AG09319 (cell line): Measurements from ENCODE around the gene EIF1AD.

Source experiments
- DNase-seq: peaks from one replicate; pipeline ENCODE4 v3.0.0-alpha.2; 2010; ENCODE audit warnings: low read depth; ENCODE audit errors: extremely low read depth
- TF ChIP-seq, protein P1 (sequence below): IDR thresholded peaks from 2 replicates; pipeline ENCODE4 v1.5.1; 2011; ENCODE audit warnings: low read depth, mild to moderate bottlenecking, inconsistent platforms, low read length, moderate library complexity

The EIF1AD gene

DNA sequence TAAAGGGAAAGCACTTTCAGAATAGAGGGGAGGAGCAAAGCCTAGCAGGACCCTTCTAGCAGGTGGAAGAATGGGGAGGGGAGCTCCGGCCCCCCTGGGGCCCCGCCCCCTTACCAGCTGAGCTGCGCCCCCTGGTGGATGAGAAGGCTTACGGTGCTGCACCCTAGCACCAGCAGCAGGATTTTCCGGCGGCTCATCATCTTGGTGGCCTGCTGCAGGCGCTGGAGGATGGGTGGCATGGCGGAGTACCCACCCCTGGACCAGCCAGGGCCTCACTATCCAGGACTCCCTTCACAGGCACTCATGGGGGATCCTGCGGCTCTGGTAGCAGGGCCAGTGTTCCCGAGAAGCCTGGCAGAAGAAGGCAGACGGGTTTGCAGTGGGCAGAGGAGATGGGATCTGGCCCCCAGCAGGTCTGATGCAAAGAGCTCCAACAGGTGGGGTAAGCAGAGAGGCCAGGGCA is 43.3 kb upstream of the EIF1AD start:
- peak; percentile 43 for DNase-seq
- TF ChIP-seq, protein P1, sequence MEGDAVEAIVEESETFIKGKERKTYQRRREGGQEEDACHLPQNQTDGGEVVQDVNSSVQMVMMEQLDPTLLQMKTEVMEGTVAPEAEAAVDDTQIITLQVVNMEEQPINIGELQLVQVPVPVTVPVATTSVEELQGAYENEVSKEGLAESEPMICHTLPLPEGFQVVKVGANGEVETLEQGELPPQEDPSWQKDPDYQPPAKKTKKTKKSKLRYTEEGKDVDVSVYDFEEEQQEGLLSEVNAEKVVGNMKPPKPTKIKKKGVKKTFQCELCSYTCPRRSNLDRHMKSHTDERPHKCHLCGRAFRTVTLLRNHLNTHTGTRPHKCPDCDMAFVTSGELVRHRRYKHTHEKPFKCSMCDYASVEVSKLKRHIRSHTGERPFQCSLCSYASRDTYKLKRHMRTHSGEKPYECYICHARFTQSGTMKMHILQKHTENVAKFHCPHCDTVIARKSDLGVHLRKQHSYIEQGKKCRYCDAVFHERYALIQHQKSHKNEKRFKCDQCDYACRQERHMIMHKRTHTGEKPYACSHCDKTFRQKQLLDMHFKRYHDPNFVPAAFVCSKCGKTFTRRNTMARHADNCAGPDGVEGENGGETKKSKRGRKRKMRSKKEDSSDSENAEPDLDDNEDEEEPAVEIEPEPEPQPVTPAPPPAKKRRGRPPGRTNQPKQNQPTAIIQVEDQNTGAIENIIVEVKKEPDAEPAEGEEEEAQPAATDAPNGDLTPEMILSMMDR = peak; percentile 95

DNA sequence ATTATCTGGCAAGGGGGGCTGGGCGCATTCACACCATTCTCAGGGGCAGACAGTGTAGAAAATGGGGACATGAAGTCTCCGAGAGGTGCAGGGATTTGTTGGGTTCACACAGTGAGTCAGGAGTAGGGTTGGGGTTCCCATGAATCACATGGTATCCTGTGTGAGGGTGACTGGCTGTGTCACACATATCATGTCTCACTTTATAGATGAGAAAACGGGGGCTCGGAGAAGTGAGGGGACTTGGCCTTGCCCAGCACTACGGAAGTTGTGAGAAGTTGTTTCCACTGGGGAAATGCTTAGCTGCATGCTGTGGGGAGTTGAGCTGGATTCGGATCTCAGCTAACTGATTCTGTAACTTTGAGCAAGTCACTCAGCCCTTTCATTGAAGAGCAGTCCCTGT is 42.8 kb upstream of the EIF1AD start:
- no peak for DNase-seq

DNA sequence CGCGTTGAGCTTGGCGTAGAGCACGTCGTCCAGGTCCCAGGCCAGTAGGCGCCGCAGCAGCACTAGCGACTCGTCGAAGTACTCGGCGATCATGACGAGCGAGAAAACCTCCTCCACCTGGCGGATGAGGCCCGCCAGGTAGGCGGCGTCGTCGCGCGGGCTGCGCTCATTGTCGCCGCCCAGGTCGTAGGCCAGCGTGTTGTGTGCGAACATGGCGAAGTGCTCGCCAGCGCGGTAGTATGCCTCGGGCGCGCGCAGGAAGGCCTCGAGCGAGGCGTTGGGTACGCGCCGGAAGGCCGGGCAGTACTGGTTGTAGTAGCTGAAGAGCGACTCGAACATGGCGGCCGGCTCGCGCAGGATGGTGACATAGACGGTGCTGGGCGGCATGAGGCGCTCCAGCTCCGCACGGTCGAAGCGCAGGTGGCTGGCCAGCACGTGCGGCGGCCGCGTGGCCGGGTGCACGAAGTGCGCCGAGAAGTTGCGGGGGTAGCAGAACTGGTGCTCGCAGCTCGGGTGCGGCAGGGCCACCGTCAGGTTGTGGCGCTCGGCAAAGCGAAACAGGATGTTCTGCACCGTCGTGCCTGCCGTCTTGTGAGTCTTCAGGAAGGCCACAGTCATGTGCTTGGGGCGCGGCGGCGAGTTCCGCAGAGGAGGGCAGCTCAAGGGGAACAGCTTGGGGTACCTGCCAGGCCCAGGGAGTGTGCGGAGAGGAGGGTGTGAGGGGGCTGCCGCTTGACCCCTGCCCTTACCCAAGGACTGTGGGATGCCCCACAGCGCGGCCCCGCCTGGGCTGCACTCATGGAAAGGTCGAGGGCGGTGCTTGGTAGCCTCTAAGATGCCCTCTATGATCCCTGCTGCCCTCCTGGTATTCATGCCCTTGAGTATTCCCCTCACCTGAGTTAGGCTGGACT is 41.3 kb upstream of the EIF1AD start:
- DNase-seq = no peak
- TF ChIP-seq, protein P1 = no peak

More for the DNA sequence above, 42.8 kb upstream of the EIF1AD start:
- TF ChIP-seq, protein P1 = no peak

DNA sequence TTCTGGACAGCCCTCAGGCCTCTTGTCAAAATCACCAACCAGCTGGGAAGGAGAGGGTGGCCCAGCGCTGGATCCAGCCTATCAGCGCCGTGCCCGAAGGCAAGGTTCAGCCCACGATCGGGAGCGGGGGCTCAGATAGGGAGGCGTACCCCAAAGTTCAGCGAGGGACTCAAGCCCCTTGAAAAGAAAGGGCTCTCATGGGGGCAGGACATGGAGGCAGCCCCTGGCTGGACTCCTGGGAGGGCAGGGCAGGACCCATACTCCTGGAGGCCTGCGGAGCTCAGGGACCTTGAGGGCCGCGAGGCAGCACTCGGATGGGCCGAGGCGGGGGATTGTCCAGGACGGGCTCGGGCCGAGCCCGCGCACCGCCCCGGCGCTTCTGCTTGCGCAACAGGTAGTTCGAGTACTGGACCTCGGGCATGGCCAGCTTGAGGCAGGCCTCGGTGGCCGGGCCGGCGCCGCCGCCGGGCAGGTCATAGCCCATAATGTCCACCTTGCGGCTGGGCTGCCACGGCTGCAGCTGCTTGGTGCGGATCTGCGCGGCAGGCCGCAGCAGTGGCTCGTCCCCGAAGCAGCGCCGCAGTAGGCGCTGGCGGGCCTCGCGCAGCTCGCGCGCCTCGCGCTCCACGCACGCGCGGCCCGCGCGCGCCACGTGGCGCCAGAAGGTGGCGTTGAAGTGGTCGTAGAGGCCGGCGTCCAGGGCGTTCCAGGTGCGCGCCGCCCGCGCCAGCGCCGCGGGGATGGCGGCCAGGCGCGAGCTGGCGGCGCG is 40.5 kb upstream of the EIF1AD start:
- no peak for DNase-seq
- TF ChIP-seq, protein P1 = no peak

DNA sequence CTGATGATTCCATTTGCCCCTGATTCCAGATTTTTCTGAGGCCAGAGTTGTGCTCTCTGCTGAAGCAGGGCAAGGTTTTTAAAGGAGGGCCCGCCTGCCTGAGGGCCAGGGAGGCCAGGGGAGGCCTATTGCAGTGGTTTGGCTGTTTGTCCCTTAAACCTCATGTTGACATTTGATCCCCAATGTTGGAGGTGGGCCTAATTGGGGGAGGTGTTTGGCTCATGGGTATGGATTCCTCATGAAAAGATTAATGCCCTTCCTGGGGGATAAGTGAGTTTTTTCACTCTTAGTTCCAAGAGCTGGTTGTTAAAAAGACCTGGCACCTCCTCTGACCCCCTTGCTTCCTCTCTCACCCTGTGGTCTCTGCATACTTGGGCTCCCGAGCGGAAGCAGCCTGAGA is 37.8 kb upstream of the EIF1AD start:
- TF ChIP-seq, protein P1 = no peak
- no peak for DNase-seq

DNA sequence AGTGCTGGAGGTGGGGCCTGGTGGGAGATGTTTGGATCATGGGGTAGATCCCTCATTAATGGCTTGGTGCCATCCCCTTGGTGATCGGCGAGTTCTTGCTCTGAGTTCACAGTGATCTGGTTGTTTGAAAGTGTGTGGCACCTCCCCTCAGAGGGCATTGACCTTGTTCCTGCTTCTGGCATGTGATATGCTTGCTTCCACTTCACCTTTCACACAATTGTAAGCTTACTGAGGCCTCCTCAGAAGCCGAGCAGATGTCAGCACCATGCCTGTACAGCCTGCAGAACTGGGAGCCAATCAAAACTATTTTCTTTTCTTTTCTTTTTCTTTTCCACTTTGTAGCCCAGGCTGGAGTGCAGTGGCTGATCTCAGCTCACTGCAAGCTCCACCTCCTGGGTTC is 35.4 kb upstream of the EIF1AD start:
- TF ChIP-seq, protein P1 = no peak
- no peak for DNase-seq

DNA sequence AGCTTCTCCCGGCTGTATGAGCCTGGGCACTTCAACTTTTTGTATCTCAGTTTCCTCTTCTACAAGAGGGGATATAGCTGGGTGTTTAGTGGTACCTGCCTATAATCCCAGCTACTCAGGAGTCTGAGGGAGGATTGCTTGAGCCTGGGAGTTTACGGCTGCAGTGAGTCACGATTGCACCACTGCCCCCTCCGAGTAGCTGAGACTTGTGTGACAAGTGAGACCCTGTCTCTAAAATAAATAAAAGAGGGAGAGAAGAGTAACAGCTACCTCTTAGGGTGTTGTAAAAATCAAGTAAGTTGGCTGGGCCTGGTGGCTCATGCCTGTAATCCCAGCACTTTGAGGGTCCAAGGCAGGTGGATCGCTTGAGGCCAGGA is 34.4 kb upstream of the EIF1AD start:
- DNase-seq = no peak
- TF ChIP-seq, protein P1 = no peak
